MM.1S (cell line): ENCODE results near the gene TSSK6.

Experiments used
- DNase-seq: peaks from one replicate; pipeline ENCODE4 v3.0.0-alpha.2; 2015
- H2AFZ ChIP-seq: fragments of 300-600 bp; sonication (generic); 2 replicates; pipeline ENCODE4 v1.6.0; 2016; ENCODE audit warnings: antibody characterized with exemption, low read length
- H3F3A ChIP-seq: fragments of 300-600 bp; sonication (generic); 2 replicates; pipeline ENCODE4 v1.6.1; 2016; ENCODE audit warnings: mild to moderate bottlenecking, antibody characterized with exemption, low read length, moderate library complexity, mixed read lengths; ENCODE audit not compliant: insufficient read depth
- H3K27ac ChIP-seq: fragments of 300-600 bp; sonication (generic); 2 replicates; pipeline ENCODE4 v1.5.1; 2016; ENCODE audit warnings: mild to moderate bottlenecking, low read length
- H3K27me3 ChIP-seq: fragments of 300-600 bp; sonication (generic); replicated peaks from 2 replicates; pipeline ENCODE4 v1.6.0; 2016; ENCODE audit warnings: low read length; ENCODE audit not compliant: insufficient read depth
- H3K36me3 ChIP-seq: fragments of 300-600 bp; sonication (generic); replicated peaks from 2 replicates; pipeline ENCODE4 v1.6.1; 2016; ENCODE audit warnings: mild to moderate bottlenecking, low read length, mixed read lengths; ENCODE audit not compliant: insufficient read depth
- H3K4me1 ChIP-seq: fragments of 300-600 bp; sonication (generic); 2 replicates; pipeline ENCODE4 v1.6.1; 2016; ENCODE audit warnings: low read length, mixed read lengths
- H3K4me2 ChIP-seq: fragments of 300-600 bp; sonication (generic); 2 replicates; pipeline ENCODE4 v1.6.0; 2016; ENCODE audit warnings: low read depth, low read length
- H3K4me3 ChIP-seq: fragments of 300-600 bp; sonication (generic); 2 replicates; pipeline ENCODE4 v1.5.1; 2016; ENCODE audit warnings: low read length, mixed read lengths
- H3K79me2 ChIP-seq: fragments of 300-600 bp; sonication (generic); 2 replicates; pipeline ENCODE4 v1.6.1; 2016; ENCODE audit warnings: mixed run types, low read length, mixed read lengths
- H3K9ac ChIP-seq: fragments of 300-600 bp; sonication (generic); 2 replicates; pipeline ENCODE4 v1.6.1; 2016; ENCODE audit warnings: low read length, mixed read lengths
- H3K9me2 ChIP-seq: fragments of 300-600 bp; sonication (generic); replicated peaks from 2 replicates; pipeline ENCODE4 v1.6.1; 2016; ENCODE audit warnings: mild to moderate bottlenecking, low read length, mixed read lengths; ENCODE audit not compliant: insufficient read depth
- H3K9me3 ChIP-seq: fragments of 300-600 bp; sonication (generic); replicated peaks from 2 replicates; pipeline ENCODE4 v1.6.1; 2016; ENCODE audit warnings: mild to moderate bottlenecking, low read length, mixed read lengths; ENCODE audit not compliant: insufficient read depth
- H4K20me1 ChIP-seq: fragments of 300-600 bp; sonication (generic); 2 replicates; pipeline ENCODE4 v1.6.1; 2016; ENCODE audit warnings: mild to moderate bottlenecking, low read length, moderate library complexity, mixed read lengths; ENCODE audit not compliant: insufficient read depth
- CTCF ChIP-seq: fragments of 300-600 bp; sonication (generic); IDR thresholded peaks from 2 replicates; pipeline ENCODE4 v1.5.1; 2016; ENCODE audit warnings: antibody characterized with exemption, low read length, mixed read lengths
- EZH2 ChIP-seq: fragments of 300-600 bp; sonication (generic); optimal IDR thresholded peaks from 2 replicates; pipeline ENCODE3; 2017; ENCODE audit warnings: low read depth, mild to moderate bottlenecking, antibody characterized with exemption, low read length, mixed read lengths
- EZH2phosphoT487 ChIP-seq: fragments of 300-600 bp; sonication (generic); IDR thresholded peaks from 2 replicates; pipeline ENCODE4 v1.6.1; 2018; ENCODE audit warnings: antibody characterized with exemption, low read length

Gene TSSK6

GRCh38 chr19:19486343-19487076 lies 28.8 kb downstream of the TSSK6 start:
- H3F3A ChIP-seq = peaks cover 11% of the 10 kb centered on the region; the same call in 1 of the 2 replicates
- H3K9me2 ChIP-seq = no peaks in the 10 kb centered on the region
- H3K9me3 ChIP-seq = no peaks in the 10 kb centered on the region
- H3K4me3 ChIP-seq = no peak overlapping the region
- H3K4me1 ChIP-seq = peaks cover 11% of the 10 kb centered on the region; the same call in 1 of the 2 replicates
- TF ChIP-seq EZH2phosphoT487 (no peak), CTCF (no peak), EZH2 (no peak)
- H3K4me2 ChIP-seq = no peak overlapping the region
- H3K36me3 ChIP-seq = no peaks in the 10 kb centered on the region
- no peak overlapping the region for H3K27ac ChIP-seq
- H4K20me1 ChIP-seq = no peaks in the 10 kb centered on the region; the same call in 1 of the 2 replicates
- no peak overlapping the region for H2AFZ ChIP-seq
- H3K79me2 ChIP-seq = peaks cover 47% of the 10 kb centered on the region
- no peaks in the 10 kb centered on the region for H3K27me3 ChIP-seq
- H3K9ac ChIP-seq = no peak overlapping the region
- no peak for DNase-seq

GRCh38 chr19:19485998-19486290 lies 29.4 kb downstream of the TSSK6 start:
- H3K4me2 ChIP-seq = no peak overlapping the region
- no peak overlapping the region for H3K4me3 ChIP-seq
- H3K27ac ChIP-seq = no peak overlapping the region
- H3F3A ChIP-seq = peaks cover 11% of the 10 kb centered on the region; the same call in 1 of the 2 replicates
- peaks cover 3% of the 10 kb centered on the region; the same call in 1 of the 2 replicates for H4K20me1 ChIP-seq
- TF ChIP-seq EZH2phosphoT487 = no peak
- no peak for TF ChIP-seq EZH2
- no peak for TF ChIP-seq CTCF
- peaks cover 11% of the 10 kb centered on the region; the same call in 1 of the 2 replicates for H3K4me1 ChIP-seq
- no peaks in the 10 kb centered on the region for H3K36me3 ChIP-seq
- no peak for DNase-seq
- no peaks in the 10 kb centered on the region for H3K9me2 ChIP-seq
- no peaks in the 10 kb centered on the region for H3K27me3 ChIP-seq
- H3K79me2 ChIP-seq = peaks cover 47% of the 10 kb centered on the region
- H2AFZ ChIP-seq = no peak overlapping the region
- H3K9me3 ChIP-seq = no peaks in the 10 kb centered on the region
- no peak overlapping the region for H3K9ac ChIP-seq

DNA sequence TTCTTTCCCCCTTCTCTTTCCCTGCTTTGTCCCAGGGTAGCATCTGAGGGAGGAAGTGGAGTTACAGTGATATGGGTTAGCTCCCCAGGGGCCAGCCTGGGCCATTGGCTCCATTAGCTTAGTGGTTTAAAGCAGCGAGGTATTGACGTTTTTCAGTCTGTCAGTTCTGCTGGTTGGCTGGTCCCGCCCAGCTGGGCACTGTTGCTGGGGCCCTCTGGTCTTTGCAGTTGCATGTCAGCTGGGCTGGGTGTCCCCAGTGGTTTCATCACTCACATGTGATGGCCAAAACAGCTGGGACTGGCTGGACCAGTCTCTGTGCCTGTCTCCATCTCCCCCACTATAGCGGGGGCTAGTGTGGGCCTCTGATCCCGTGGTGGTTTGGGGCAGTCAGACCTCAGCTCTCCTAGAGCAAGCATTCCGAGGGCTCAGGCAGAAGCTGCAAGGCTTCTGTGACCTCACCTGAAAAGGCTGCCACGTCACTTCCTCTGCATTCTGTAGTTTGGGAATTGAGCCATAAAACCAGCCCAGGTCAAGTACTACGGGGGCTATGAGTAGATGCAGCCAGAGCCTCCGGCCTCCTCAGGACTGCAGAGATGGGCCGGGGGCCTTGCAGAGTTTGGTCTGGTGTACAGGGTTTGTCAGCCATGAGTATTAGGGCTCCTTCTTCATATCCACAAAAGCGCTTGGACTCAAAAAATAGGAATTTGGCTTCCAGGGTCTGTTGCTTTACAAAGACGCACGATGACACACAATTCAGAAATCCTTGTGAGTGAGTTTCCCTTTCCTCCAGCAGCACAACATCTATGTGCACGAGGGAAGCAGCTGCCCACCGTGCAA lies 30.0 kb downstream of the TSSK6 start:
- Histone ChIP-seq H3K79me2 (peaks cover 48% of the 10 kb centered on the region), H3K9me3 (no peaks in the 10 kb centered on the region), H3K4me2 (no peak overlapping the region), H3K4me1 (peaks cover 11% of the 10 kb centered on the region; the same call in 1 of the 2 replicates), H3K4me3 (no peak overlapping the region), H3K27me3 (no peaks in the 10 kb centered on the region), H4K20me1 (peaks cover 7% of the 10 kb centered on the region), H2AFZ (no peak overlapping the region), H3K9me2 (no peaks in the 10 kb centered on the region), H3F3A (peaks cover 11% of the 10 kb centered on the region; the same call in 1 of the 2 replicates), H3K27ac (no peak overlapping the region), H3K36me3 (no peaks in the 10 kb centered on the region), H3K9ac (no peak overlapping the region)
- DNase-seq = no peak
- TF ChIP-seq CTCF (no peak), EZH2phosphoT487 (no peak), EZH2 (no peak)
